GM18507 (cell line): ENCODE measurements around the gene CNDP2.
"Not testable (repeated sequence)": the region's sequence is repeated elsewhere in the genome, so short reads cannot be mapped to it uniquely, and the experiment has no call there.

Source experiments
- DNase-seq: peaks from one replicate; pipeline ENCODE4 v3.0.0; 2011; ENCODE audit warnings: low read depth; ENCODE audit not compliant: insufficient read length; ENCODE audit errors: extremely low spot score
- FAIRE-seq: peaks from 2 replicates; lab custom pipeline; 2011; peaks lifted over from hg19 to GRCh38; lab: Jason Lieb, UNC

Gene CNDP2

GRCh38 chr18:74514860-74515495 is 18.8 kb downstream of the CNDP2 start:
- DNase-seq (no peak), FAIRE-seq (no peak)

- FAIRE-seq, result no peak
- DNase-seq, result no peak
Measured at GRCh38 chr18:74515620-74516231, 19.6 kb downstream of the CNDP2 start.

GRCh38 chr18:74516271-74517235 is 20.4 kb downstream of the CNDP2 start:
- DNase-seq (no peak), FAIRE-seq (no peak)

GRCh38 chr18:74517236-74517630 is 21.1 kb downstream of the CNDP2 start:
- FAIRE-seq (no peak), DNase-seq (no peak)

- FAIRE-seq (no peak), DNase-seq (no peak)
Measured at GRCh38 chr18:74518456-74519295, 22.5 kb downstream of the CNDP2 start.

- DNase-seq, result no peak
- no peak for FAIRE-seq
Measured at GRCh38 chr18:74519320-74520095, 23.3 kb downstream of the CNDP2 start.

- no peak for DNase-seq
- no peak for FAIRE-seq
Measured at GRCh38 chr18:74520096-74520833, 24.1 kb downstream of the CNDP2 start.

GRCh38 chr18:74521068-74521725 is 25.0 kb downstream of the CNDP2 start:
- FAIRE-seq, result no peak
- DNase-seq, result no peak

GRCh38 chr18:74522635-74523548 is 26.7 kb downstream of the CNDP2 start:
- DNase-seq (no peak), FAIRE-seq (no peak)

- no peak for FAIRE-seq
- DNase-seq, result no peak
Measured at GRCh38 chr18:74524097-74524496, 27.9 kb downstream of the CNDP2 start.

- not testable (repeated sequence) for FAIRE-seq, DNase-seq
Measured at GRCh38 chr18:74524915-74525314, 28.8 kb downstream of the CNDP2 start.

GRCh38 chr18:74525741-74526140 is 29.6 kb downstream of the CNDP2 start:
- FAIRE-seq, result no peak
- DNase-seq, result no peak

- FAIRE-seq (no peak), DNase-seq (no peak)
Measured at GRCh38 chr18:74526488-74526887, 30.3 kb downstream of the CNDP2 start.

- DNase-seq (no peak), FAIRE-seq (no peak)
Measured at GRCh38 chr18:74528478-74528877, 32.3 kb downstream of the CNDP2 start.

- DNase-seq, result no peak
- FAIRE-seq, result no peak
Measured at GRCh38 chr18:74528913-74529312, 32.8 kb downstream of the CNDP2 start.

GRCh38 chr18:74529378-74529777 is 33.2 kb downstream of the CNDP2 start:
- DNase-seq (no peak), FAIRE-seq (no peak)
